Body of pancreas (tissue), 4 donors: ENCODE data around the gene HS3ST6.

Source experiments
- CTCF ChIP-seq, 7 experiments: fragments of 450-650 bp in 4 of 7; fragments of 200-600 bp in 3 of 7; sonication (generic) in 3 of 7; IDR thresholded peaks; one replicate each; pipeline ENCODE4 v1.5.1; 2016 to 2019; ENCODE audit warnings: antibody characterized with exemption in 7 of 7
- POLR2A ChIP-seq, 3 donors: fragments of 450-650 bp; IDR thresholded peaks; one replicate each; pipeline ENCODE4 v1.6.1; 2016; ENCODE audit warnings: antibody characterized with exemption in 3 of 3, mild to moderate bottlenecking in 2 of 3

GRCh38 chr16:1863681-1864460 is 54.3 kb downstream of the HS3ST6 start:
- TF ChIP-seq CTCF (IDR thresholded peaks at IDR 0.05), result peak; percentile 36 to 72 (median 66)
- TF ChIP-seq POLR2A (IDR thresholded peaks at IDR 0.05), result peak in 1 of 3 donors; percentile 4
